Body of pancreas (tissue), 4 donors: ENCODE measurements around the gene CFAP410.

Source experiments
- CTCF ChIP-seq, 7 experiments: fragments of 450-650 bp in 4 of 7; fragments of 200-600 bp in 3 of 7; sonication (generic) in 3 of 7; IDR thresholded peaks; one replicate each; pipeline ENCODE4 v1.5.1; 2016 to 2019; ENCODE audit warnings: antibody characterized with exemption in 7 of 7
- POLR2A ChIP-seq, 3 donors: fragments of 450-650 bp; IDR thresholded peaks; one replicate each; pipeline ENCODE4 v1.6.1; 2016; ENCODE audit warnings: antibody characterized with exemption in 3 of 3, mild to moderate bottlenecking in 2 of 3

- TF ChIP-seq CTCF (IDR thresholded peaks at IDR 0.05) = no peak
- no peak for TF ChIP-seq POLR2A (IDR thresholded peaks at IDR 0.05)
Measured at GRCh38 chr21:44282370-44282769, 56.8 kb downstream of the CFAP410 start.
